GM21619 (cell line): ENCODE data around the gene MPI.

Experiments used
- ATAC-seq: cut with Tn5 transposase; IDR thresholded peaks from one replicate; pipeline ENCODE4 v1.9.1; 2021; ENCODE audit not compliant: unreplicated experiment

MPI gene

DNA sequence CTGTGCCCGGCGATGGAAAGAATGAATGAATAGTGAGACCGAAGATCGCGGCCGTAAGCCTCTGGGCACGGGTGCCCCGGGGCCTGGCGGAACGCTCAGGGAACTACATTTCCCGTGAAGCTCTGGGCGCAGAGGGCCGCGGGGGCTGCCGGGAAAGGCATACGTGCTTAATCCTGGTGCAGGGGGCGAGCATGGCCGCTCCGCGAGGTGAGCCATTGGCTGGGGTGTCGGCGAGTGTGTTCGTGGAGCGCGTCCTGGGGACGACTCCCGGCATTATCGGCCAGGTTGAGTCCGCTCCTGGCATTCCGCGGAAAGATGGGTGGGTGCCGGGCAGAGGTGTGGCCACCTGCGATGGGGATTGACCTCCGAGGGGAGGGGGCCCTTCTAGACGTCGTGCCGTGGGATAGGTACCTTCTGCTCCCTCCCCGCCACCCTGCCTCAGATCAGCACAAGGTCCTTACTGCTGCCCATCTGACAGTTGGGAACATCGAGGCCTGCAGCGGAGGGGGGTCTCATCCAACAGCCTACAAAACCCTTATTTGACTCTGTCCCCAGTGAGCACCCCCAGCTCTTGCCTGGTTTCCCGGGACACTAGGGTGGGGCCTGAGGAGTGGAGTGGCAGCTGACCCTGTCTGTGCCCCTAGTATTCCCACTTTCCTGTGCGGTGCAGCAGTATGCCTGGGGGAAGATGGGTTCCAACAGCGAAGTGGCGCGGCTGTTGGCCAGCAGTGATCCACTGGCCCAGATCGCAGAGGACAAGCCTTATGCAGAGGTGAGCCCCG lies at the start of gene MPI:
TSS of gene MPI (plus strand) at position 160 of the 782 bp plus-strand sequence. CDS start at position 192, 32 bp downstream.
- ATAC-seq = peak; percentile 90

DNA sequence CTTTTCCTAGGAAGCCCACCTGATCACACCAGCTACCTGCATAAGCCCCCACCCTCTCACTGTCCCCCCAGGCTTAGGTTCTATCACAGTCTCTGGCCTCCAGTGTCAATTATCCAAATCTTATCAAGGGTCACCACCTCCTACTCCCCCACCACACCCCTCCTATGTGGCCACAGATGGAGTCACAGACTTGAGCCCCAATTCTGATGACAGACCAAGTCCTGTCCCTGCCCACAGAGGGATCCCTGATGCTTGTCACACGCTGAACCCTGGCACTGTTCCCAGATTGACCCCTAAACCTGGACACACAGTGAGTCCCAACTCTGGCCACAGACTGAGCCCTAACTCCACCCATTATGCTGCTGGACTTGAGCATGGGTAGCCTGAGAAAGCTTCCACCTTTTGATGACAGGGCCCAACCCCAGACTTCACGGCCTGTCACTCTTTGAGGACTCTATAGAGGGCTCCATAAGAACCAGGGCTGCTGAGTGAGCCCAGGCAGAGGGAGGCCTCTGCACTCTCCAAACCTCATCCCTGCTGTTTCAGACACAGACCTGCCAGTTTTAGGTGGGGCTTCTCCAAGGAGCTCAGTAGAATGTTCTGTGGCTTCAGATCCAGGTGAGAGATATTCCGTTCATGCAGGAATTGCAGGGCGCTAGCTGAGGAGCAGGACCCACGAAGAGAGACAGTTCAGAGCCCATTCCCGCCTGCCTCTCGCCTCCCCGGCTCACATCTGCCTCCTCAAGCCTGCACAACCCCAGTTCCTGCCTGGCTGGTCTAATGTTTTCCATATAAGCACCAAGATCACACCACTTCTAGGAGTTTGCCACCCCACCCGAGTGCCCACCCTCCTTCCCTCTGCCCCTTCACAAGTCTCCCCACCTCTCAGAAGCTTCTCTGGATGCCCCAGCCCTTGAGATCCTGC lies 48.7 kb upstream of the MPI start:
- ATAC-seq = no peak

- no peak for ATAC-seq
Measured at GRCh38 chr15:74841891-74842373, 47.9 kb upstream of the MPI start.

DNA sequence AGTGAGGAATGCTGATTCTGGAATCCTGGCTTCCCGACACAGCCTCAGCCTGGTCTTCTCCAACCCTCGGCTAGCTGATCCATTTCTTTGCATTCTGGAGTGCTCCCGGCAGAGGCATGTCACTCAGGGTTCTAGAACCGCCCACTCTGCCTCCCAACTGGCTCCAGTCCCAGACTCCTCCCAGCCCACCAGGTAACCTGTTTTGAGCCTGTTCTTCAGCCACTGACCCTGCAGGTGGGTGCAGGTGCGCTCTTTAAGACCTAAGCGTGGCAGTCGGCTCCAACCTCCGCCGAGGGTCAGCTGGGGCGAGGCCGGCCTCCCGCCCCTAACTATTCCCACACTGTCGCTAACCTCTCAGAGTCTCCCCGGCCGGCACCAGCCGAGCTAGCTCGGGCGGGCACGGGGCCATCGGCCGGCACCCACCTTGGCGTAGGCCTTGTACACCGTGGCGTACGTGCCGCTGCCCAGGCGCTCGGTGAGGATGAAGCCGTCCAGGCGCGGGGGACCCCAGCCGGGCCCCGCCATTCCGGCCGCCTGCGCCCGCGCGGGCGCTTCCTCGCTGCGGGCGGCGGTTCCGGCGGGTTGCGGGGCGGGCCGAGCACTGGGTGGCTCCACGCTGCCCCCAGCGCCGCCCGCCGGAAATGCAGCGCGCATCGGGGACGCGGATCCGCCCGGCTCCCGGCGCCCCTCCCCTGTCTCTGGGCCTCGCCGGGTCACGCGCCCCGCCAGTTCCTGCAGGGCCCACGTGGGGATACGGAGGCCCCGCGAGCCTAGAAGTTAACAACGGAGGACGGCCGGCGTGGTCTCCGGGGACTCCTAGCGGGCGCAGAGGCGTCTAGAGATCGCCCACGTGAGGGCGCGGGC lies 47.0 kb upstream of the MPI start, which contains the start of gene ULK3:
TSS of gene ULK3 (minus strand) at position 576 of the 864 bp plus-strand sequence. CDS start at position 525, 51 bp downstream.
- ATAC-seq = peak; percentile 72

GRCh38 chr15:74843445-74843828 lies 46.4 kb upstream of the MPI start:
- ATAC-seq = no peak

DNA sequence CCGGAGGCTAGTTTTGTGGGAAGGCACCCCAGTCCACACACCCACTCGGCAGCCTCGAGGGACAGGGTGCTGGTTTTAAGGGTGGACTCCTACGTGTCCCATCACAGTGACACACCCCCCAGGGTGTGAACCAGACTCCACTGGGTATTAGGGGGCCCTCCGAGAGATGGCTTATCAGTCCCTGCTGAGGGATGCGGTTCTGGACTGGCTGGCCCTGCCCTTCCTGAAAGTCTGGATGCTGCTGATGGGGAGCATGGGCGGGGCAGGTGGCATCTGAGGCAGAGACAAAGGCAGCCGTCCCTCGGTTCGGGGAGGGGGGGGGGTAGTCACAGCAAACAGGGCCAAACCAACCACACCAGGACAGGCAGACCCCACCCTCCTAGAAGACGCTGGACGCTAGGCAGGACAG lies 45.9 kb upstream of the MPI start:
- ATAC-seq = no peak

- ATAC-seq = no peak
Measured at GRCh38 chr15:74844319-74845207, 45.3 kb upstream of the MPI start.

- ATAC-seq = no peak
Measured at GRCh38 chr15:74845208-74845568, 44.7 kb upstream of the MPI start.

DNA sequence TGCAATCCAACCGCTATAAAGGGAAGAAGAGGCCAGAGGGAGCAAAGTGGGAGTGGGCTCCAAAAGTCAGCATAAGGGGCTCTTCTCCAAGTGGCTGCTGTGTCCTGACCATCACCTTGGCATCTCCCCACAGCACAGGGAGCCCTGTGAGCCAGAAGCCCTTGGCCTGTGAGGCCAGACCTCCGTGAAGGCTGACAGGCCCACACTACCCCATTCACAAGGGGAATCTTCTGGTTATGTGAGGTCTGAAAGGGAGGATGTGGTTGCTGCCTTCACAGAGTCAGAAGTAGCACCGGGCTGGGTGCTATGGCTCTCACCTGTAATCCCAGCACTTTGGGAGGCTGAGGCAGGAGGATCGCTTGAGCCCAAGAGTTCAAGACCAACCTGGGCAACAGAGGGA lies 44.3 kb upstream of the MPI start:
- no peak for ATAC-seq

GRCh38 chr15:74847432-74847831 lies 42.4 kb upstream of the MPI start:
- no peak for ATAC-seq

GRCh38 chr15:74850393-74850792 lies 39.4 kb upstream of the MPI start:
- no peak for ATAC-seq

DNA sequence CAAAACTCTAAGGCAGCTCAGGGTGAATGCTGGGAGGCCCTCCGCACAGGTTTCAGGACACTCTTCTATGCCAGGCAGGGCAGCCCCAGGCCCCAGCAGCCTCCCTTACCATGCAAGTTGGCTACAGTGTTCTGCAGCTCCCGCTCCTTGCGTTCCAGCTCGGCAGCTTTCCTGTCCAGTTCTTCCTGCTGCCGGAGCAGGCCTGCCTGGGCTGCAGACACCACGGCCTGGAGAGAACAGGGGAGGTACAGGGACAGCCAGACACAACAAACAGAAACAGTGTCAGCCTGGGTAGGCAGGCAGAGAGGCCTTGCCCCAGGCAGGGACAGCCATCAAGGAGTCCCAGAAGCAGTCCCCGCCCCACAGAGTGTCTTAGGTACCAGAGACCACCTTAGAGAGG lies 37.9 kb upstream of the MPI start:
- no peak for ATAC-seq

GRCh38 chr15:74854453-74855022 lies 35.3 kb upstream of the MPI start:
- no peak for ATAC-seq

- ATAC-seq = no peak
Measured at GRCh38 chr15:74855857-74856256, 34.0 kb upstream of the MPI start.

GRCh38 chr15:74856537-74856936 lies 33.3 kb upstream of the MPI start:
- ATAC-seq = no peak

DNA sequence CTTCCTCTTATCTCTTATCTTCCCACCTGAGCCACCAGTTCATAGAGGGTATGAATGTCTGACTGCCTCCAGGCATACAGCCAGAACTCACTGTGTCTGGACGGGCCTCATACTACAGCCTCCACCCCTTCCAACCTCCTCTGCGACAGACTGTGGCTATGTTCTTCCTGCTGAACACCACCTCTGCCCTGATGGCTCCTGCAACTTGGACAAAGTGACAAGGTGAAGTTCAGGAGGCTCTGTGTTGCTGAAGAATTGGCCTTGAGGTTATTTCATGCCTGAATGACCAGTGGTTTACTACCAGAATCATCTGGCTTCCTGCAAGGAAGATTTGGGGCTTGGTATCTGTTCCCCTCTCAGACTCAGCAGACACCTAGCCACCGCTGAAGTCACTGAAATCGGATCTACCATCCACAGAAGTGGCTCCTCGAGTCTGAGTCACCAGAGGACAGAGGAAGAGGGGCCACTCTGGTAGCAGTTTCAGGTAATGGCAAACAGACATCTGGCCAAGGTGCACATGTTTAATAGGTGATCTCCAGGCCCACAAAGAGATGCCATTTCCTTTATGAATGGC lies 32.7 kb upstream of the MPI start:
- ATAC-seq = peak; percentile 84

GRCh38 chr15:74857671-74858368 lies 32.0 kb upstream of the MPI start:
- peak; percentile 15 for ATAC-seq

DNA sequence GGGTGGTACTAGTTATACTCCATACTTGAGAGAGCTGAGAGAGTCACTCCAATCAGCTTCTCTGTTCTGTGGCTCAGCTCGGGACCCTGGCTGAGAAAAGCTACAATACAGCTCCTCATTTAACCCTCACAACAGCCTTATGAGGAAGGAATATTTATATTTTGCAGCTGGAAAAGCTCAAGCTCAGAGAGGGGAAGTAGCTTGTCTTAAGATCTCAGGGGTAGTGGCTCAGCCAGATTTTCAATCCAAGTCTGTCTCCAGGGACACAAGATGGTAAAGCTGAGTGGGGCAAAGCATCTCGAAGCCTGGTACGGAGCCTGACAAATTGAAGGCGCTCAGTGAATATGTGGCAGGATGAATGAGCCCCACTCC lies 31.5 kb upstream of the MPI start:
- no peak for ATAC-seq
